C4-2B (cell line): ENCODE results near the gene GRIP1.

ENCODE experiments used
- H3K27ac ChIP-seq: fragments of 450-650 bp; 2 replicates; pipeline ENCODE4 v1.5.1; 2017
- ZFX ChIP-seq: fragments of 450-650 bp; IDR thresholded peaks from 2 replicates; pipeline ENCODE4 v1.6.1; 2017
- TF ChIP-seq, protein P1 (sequence below): fragments of 450-650 bp; conservative IDR thresholded peaks from 2 replicates; pipeline ENCODE4 v1.5.1; 2017; ENCODE audit warnings: mild to moderate bottlenecking

Gene GRIP1

DNA sequence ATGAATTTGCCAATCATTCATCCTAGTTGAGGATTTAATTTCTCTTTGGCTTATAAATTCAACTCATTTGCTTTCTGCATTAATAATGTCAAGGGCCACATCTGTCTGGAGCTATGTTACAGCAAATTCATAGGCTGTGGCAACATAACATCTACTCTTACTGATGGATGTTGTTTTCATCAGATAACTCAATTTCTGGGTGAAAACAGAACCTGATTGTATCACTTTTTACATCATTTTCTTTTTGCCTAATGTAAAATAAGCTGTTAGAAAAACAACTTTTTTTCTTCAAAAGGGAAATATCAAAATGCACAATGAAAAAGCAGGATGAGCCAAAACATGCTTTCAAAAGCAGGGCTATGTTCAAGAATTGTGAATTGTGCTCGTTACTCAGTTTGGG, 303.3 kb downstream of the GRIP1 start:
- TF ChIP-seq ZFX: no peak
- TF ChIP-seq, protein P1, sequence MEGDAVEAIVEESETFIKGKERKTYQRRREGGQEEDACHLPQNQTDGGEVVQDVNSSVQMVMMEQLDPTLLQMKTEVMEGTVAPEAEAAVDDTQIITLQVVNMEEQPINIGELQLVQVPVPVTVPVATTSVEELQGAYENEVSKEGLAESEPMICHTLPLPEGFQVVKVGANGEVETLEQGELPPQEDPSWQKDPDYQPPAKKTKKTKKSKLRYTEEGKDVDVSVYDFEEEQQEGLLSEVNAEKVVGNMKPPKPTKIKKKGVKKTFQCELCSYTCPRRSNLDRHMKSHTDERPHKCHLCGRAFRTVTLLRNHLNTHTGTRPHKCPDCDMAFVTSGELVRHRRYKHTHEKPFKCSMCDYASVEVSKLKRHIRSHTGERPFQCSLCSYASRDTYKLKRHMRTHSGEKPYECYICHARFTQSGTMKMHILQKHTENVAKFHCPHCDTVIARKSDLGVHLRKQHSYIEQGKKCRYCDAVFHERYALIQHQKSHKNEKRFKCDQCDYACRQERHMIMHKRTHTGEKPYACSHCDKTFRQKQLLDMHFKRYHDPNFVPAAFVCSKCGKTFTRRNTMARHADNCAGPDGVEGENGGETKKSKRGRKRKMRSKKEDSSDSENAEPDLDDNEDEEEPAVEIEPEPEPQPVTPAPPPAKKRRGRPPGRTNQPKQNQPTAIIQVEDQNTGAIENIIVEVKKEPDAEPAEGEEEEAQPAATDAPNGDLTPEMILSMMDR: no peak

DNA sequence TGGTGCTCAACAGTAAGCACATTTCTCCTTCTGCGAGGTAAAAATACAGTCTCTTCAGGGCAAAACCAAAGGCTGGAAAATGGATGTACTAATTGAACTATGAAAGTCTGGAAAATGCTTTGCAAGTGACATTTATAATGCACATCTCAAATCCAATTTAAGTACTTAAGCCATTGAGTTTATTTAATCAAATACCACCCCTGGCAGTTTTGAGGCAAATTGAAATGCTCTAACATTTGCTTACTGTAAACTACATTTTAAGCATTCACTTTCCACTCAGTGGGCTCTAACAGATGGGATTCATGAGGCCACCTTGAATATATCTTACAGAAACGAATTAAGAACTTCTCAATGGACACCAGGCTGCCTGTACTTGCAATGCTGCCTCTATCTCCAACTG, 306.9 kb downstream of the GRIP1 start:
- TF ChIP-seq ZFX: no peak
- TF ChIP-seq, protein P1: no peak
- H3K27ac ChIP-seq: no peak overlapping the region

More for the DNA sequence above, 303.3 kb downstream of the GRIP1 start:
- no peak overlapping the region for H3K27ac ChIP-seq

DNA sequence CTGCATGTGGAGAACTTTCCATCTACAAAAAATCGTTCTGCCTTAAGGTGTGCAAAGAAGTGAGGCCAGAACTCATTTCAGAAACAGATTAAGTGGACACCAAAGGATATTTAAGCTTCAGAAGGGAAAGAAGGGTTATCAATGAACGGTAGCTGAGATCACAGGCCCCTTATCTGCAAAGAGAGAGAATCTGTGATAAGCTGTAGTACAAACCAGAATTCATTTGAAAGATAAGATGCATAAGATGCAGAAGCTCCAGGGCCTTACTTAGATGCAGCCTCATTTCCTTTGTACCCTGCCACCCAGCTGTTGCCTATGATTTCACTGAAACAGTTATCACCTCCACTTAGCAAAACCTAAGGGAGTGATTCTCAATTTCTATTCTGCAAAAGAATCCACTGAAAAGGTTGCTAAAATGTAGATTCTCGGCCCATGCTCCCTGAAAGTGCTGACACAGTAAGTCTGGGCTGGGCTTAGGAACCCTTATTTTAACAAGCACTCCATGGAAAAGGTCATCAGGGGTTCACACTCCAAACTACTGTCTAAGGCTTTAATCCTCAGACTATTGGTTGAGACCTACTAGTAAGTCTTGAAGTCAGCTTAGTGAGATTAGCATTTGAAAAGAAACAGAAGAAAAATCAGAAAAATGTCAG, 311.7 kb downstream of the GRIP1 start:
- TF ChIP-seq ZFX: no peak
- TF ChIP-seq, protein P1: no peak
- no peak overlapping the region for H3K27ac ChIP-seq

DNA sequence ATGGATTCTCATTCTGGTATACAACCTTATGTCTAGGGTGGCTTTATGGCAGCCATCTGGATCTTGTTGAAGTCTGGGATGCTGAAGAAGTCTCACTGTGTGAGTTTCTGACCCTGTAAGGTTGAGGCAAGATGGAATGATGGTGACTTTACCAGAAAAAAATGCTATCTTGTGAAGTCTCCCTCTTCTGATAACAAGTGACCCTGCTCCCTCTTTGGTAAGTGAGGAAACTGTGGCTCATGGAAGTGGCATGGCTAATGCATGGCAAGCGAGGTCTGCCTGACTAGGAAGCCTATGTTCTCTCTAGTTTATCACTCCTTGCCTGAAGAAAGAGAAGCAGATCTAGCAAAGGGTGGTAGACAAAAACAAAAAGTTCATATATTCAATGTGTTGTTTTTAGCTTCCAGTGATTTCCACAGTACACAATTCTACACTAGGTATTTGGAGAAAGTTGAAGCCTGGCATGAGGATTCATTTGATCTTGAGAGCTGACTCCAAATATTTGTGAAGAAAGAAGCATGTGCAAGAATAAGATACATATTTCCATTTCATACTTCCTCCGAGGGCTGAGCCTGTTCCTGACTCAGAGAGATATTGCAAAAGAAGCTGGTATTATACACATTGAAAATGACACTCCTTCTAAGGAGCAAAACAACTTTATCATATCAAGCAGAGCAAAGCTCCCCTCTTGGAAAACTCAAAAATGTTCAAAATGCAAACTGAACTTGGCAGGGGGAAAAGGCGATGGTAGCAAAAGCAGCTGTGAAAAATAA, 313.0 kb downstream of the GRIP1 start:
- TF ChIP-seq ZFX: no peak
- TF ChIP-seq, protein P1: no peak
- H3K27ac ChIP-seq: no peak overlapping the region

DNA sequence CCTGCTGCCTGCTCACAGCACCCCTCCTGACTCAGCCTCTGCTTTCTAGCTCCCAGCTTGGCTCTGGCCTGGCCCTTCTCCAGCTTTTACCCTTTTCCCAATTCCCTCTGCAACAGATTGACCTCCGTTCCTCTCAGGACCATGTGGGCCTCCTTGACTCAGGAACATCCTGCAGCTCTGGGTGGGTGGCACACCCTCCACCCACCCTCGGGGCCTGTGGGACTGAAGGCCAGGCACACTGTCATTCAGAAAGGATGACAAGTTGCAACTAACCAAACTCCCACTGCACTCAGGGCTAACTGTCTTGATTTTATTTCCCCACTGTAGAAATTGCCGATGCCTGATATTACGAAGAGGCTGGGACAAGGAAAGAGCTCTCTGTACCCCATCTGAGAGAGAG, 317.2 kb downstream of the GRIP1 start:
- no peak overlapping the region for H3K27ac ChIP-seq
- TF ChIP-seq ZFX: no peak
- TF ChIP-seq, protein P1: no peak

DNA sequence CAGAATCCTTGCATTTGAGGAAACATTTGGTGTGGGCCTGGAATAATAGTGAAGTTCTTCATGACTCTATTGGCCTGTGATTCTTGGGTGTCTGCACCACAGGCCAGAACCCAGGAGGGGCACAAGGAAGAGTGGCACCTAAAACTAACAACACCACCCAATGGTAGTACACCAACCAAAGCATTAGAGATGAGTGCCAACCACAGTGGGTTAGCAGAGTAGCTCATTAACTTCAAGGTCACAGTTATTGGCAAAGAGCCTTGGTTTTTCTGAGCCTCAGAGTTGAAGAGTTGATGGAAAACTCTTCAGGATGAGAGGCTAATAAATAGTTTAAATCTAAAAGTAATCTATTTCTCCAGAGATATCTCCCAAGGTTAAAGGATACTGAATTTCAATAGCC, 319.6 kb downstream of the GRIP1 start:
- no peak overlapping the region for H3K27ac ChIP-seq
- TF ChIP-seq ZFX: no peak
- TF ChIP-seq, protein P1: no peak

DNA sequence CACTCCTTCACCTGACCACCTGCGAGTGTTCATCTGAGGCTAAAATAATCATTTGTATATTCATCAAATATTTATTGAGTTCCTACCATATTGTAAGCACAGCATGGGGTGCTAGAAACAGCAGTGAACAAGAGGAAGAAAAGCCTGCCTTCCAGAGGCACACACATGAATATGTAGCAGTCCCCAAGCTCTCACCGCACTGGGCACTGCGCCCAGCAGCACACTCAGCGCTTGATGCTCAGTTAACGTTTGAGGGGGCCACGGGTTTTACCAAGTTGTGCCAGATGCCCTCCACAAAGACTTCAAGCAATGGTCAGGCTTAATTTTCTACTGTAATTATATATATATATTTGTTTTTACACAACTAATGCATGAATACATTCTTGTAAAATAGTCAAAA, 324.6 kb downstream of the GRIP1 start:
- TF ChIP-seq, protein P1: no peak
- TF ChIP-seq ZFX: no peak
- H3K27ac ChIP-seq: no peak overlapping the region
